ENCODE data around the gene PAXX. TPM values are rescaled to one million over a fixed set of nuclear protein-coding genes. Genes with fewer than 3 reads are reported as not detected.

The PAXX gene
- total and polyA plus RNA-seq, 2 donors (not counting 1 experiment from before 2014, with no cell fraction given), result 6.1 to 13.7 TPM

- Histone ChIP-seq H3K9me3 (ENCODE audit: control insufficient read depth, insufficient read depth, low read depth, low read length) (no peaks in the 10 kb centered on the region), H3K36me3 (ENCODE audit: control insufficient read depth, insufficient read depth, low read length) (no peaks in the 10 kb centered on the region), H3K4me2 (ENCODE audit: extremely low read depth, insufficient read depth, low read length) (no peak overlapping the region), H4K20me1 (ENCODE audit: control insufficient read depth, extremely low read depth, insufficient read depth, low read length) (no peaks in the 10 kb centered on the region), H3K79me2 (ENCODE audit: control insufficient read depth, insufficient read depth, low read length) (no peaks in the 10 kb centered on the region), H3K4me1 (ENCODE audit: control insufficient read depth, extremely low read depth, insufficient read depth, low read length) (no peaks in the 10 kb centered on the region), H3K9ac (ENCODE audit: insufficient read depth, low read length) (no peak overlapping the region), H3K4me3 (replicated peaks in 1 of 4; ENCODE audit: control extremely low read depth in 1 of 4, insufficient read depth in 1 of 4, low read depth in 3 of 4, low read length in 4 of 4) (no peak overlapping the region), H2AFZ (ENCODE audit: low read length) (no peak overlapping the region), H3K27ac (ENCODE audit: insufficient read depth, low read length) (no peak overlapping the region), H3K27me3 (ENCODE audit: control insufficient read depth, insufficient read depth, low read length) (peaks cover 4% of the 10 kb centered on the region)
- no peak for TF ChIP-seq EZH2 (IDR thresholded peaks at IDR 0.05; ENCODE audit: low read length, missing control alignments)
- DNase-seq (ENCODE audit: low read depth in 2 of 2), result no peak
These were observed 21.9 kb upstream of the PAXX start for GRCh38 chr9:136970361-136970760.

DNA sequence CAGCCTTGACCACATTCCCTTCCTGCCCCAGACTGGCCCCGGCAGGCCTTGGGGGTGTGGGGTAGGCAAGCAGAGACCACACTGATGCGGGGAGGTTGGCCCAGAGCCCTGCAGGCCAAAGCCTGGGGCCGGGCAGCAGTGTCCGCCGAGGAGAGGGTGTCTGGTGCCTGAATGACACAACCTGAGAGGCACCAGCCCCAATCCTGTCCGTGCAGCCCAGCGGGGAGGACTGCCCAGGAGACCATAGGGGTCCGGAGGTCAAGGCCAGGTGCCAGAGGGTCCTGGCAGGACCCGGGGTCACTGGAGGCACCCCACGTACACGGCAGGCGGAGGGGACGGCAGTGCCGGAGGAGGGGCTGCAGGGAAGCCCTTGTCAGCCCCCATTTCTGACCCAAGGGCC lies 20.5 kb upstream of the PAXX start:
- no peak overlapping the region for H2AFZ ChIP-seq (ENCODE audit: low read length)
- no peak for TF ChIP-seq CTCF (conservative IDR thresholded peaks at IDR 0.05 in 1 of 2, IDR thresholded peaks at IDR 0.05 in 1 of 2; ENCODE audit: low read depth in 1 of 2, low read length in 2 of 2)
- no peaks in the 10 kb centered on the region for H3K27me3 ChIP-seq (ENCODE audit: control insufficient read depth, insufficient read depth, low read length)
- no peaks in the 10 kb centered on the region for H3K36me3 ChIP-seq (ENCODE audit: control insufficient read depth, insufficient read depth, low read length)
- H3K4me1 ChIP-seq (ENCODE audit: control insufficient read depth, extremely low read depth, insufficient read depth, low read length), result no peaks in the 10 kb centered on the region
- H3K4me2 ChIP-seq (ENCODE audit: extremely low read depth, insufficient read depth, low read length), result no peak overlapping the region
- DNase-seq (ENCODE audit: low read depth in 2 of 2), result no peak
- no peaks in the 10 kb centered on the region for H3K9me3 ChIP-seq (ENCODE audit: control insufficient read depth, insufficient read depth, low read depth, low read length)
- no peaks in the 10 kb centered on the region for H3K79me2 ChIP-seq (ENCODE audit: control insufficient read depth, insufficient read depth, low read length)
- no peak overlapping the region for H3K9ac ChIP-seq (ENCODE audit: insufficient read depth, low read length)
- H3K4me3 ChIP-seq (replicated peaks in 1 of 4; ENCODE audit: control extremely low read depth in 1 of 4, insufficient read depth in 1 of 4, low read depth in 3 of 4, low read length in 4 of 4), result no peak overlapping the region
- no peaks in the 10 kb centered on the region for H4K20me1 ChIP-seq (ENCODE audit: control insufficient read depth, extremely low read depth, insufficient read depth, low read length)
- no peak overlapping the region for H3K27ac ChIP-seq (ENCODE audit: insufficient read depth, low read length)

DNA sequence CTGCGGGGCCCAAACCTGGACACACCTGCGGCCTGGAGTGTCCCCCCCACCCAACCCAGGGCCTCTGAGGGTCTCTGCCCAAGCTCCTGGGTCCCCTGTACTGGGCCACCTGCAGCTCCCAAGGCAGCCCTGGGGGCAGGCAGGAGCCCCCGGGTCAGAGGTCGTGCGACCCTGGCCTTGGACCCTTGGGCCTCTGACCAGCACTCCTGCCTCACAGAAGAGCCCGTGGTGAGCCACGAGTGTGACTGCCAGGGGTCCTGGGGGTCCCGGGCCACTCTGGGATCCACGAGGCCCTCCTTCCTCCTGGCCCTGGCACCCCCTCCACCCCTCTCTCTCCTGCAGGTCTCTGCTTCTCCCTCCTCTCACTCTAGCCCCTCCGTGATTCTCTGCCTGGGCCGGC lies 19.9 kb upstream of the PAXX start:
- no peak overlapping the region for H3K4me3 ChIP-seq (replicated peaks in 1 of 4; ENCODE audit: control extremely low read depth in 1 of 4, insufficient read depth in 1 of 4, low read depth in 3 of 4, low read length in 4 of 4)
- no peak overlapping the region for H3K4me2 ChIP-seq (ENCODE audit: extremely low read depth, insufficient read depth, low read length)
- H3K79me2 ChIP-seq (ENCODE audit: control insufficient read depth, insufficient read depth, low read length), result no peaks in the 10 kb centered on the region
- DNase-seq (ENCODE audit: low read depth in 2 of 2), result no peak
- no peaks in the 10 kb centered on the region for H3K36me3 ChIP-seq (ENCODE audit: control insufficient read depth, insufficient read depth, low read length)
- H3K27me3 ChIP-seq (ENCODE audit: control insufficient read depth, insufficient read depth, low read length), result no peaks in the 10 kb centered on the region
- H3K27ac ChIP-seq (ENCODE audit: insufficient read depth, low read length), result no peak overlapping the region
- TF ChIP-seq EZH2 (IDR thresholded peaks at IDR 0.05; ENCODE audit: low read length, missing control alignments), result no peak
- no peak for TF ChIP-seq CTCF (conservative IDR thresholded peaks at IDR 0.05 in 1 of 2, IDR thresholded peaks at IDR 0.05 in 1 of 2; ENCODE audit: low read depth in 1 of 2, low read length in 2 of 2)
- no peaks in the 10 kb centered on the region for H3K9me3 ChIP-seq (ENCODE audit: control insufficient read depth, insufficient read depth, low read depth, low read length)
- H4K20me1 ChIP-seq (ENCODE audit: control insufficient read depth, extremely low read depth, insufficient read depth, low read length), result no peaks in the 10 kb centered on the region
- H3K4me1 ChIP-seq (ENCODE audit: control insufficient read depth, extremely low read depth, insufficient read depth, low read length), result no peaks in the 10 kb centered on the region
- no peak overlapping the region for H2AFZ ChIP-seq (ENCODE audit: low read length)
- H3K9ac ChIP-seq (ENCODE audit: insufficient read depth, low read length), result no peak overlapping the region
